B cell (primary cell): Measurements from ENCODE around the gene GPC2. TPM values are rescaled to one million over a fixed set of nuclear protein-coding genes. Genes with fewer than 3 reads are reported as not detected.

Source experiments
- ATAC-seq: fragments of 200-7000 bp; cut with Tn5 transposase; one replicate; pipeline ENCODE4 v1.10.0; 2021; ENCODE audit warnings: low read depth, mild to moderate bottlenecking, moderate number of reproducible peaks, moderate library complexity
- CTCF ChIA-PET: fragments of 350-600 bp; sonication (Branson Sonifier 250); formaldehyde crosslinking; loops from one replicate; lab custom pipeline; 2021; ENCODE audit warnings: antibody characterized with exemption, inconsistent platforms; lab: Charles Lee
- POLR2A ChIA-PET: fragments of 350-600 bp; sonication (Branson Sonifier 250); formaldehyde crosslinking; loops from one replicate; lab custom pipeline; 2021; ENCODE audit warnings: antibody characterized with exemption; lab: Charles Lee
- DNase-seq: peaks from one replicate; pipeline ENCODE4 v3.0.0; 2013
- H2AFZ ChIP-seq: 2 replicates; pipeline ENCODE4 v1.6.1; 2012; ENCODE audit warnings: mild to moderate bottlenecking, low read depth, low read length; ENCODE audit not compliant: insufficient read depth, poor library complexity, severe bottlenecking
- H3K27ac ChIP-seq, 2 donors: 1 replicate in 1 of 2; 2 replicates in 1 of 2; pipeline ENCODE4 v1.5.1; 2012 to 2013; ENCODE audit warnings: low read length in 2 of 2, mild to moderate bottlenecking in 2 of 2, moderate library complexity in 1 of 2
- H3K27me3 ChIP-seq, 4 experiments: fragments of 200-600 bp in 1 of 4; sonication (generic) in 1 of 4; replicated peaks in 1 of 4; 1 replicate in 2 of 4; 2 replicates in 2 of 4; pipeline versions ENCODE4 v1.6.1 to v1.7.0; 2013 to 2016; ENCODE audit warnings: low read length in 3 of 4, mild to moderate bottlenecking in 2 of 4, mixed read lengths in 1 of 4, moderate library complexity in 1 of 4; ENCODE audit not compliant: insufficient read depth in 4 of 4, control insufficient read depth in 3 of 4; ENCODE audit errors: control extremely low read depth in 1 of 4
- H3K36me3 ChIP-seq, 2 experiments: replicated peaks in 1 of 2; 1 replicate in 1 of 2; 2 replicates in 1 of 2; pipeline versions ENCODE4 v1.6.1 to v1.7.1; 2013; ENCODE audit warnings: low read length in 1 of 2; ENCODE audit not compliant: insufficient read depth in 2 of 2, control insufficient read depth in 1 of 2; ENCODE audit errors: control extremely low read depth in 1 of 2, extremely low read depth in 1 of 2
- H3K4me1 ChIP-seq, 2 donors: fragments of 200-600 bp in 1 of 2; sonication (generic) in 1 of 2; 1 replicate in 1 of 2; 2 replicates in 1 of 2; pipeline versions ENCODE4 v1.5.1 to v1.6.1; 2013 to 2017; ENCODE audit warnings: low read length in 2 of 2; ENCODE audit not compliant: control insufficient read depth in 2 of 2, insufficient read depth in 2 of 2
- H3K4me2 ChIP-seq: replicated peaks from 2 replicates; pipeline ENCODE3; 2012; ENCODE audit warnings: mild to moderate bottlenecking, low read depth, low read length; ENCODE audit not compliant: poor library complexity, severe bottlenecking
- H3K4me3 ChIP-seq, 5 experiments: fragments of 200-600 bp in 1 of 5; sonication (generic) in 1 of 5; 1 replicate in 3 of 5; 2 replicates in 2 of 5; pipeline versions ENCODE4 v1.5.1 to v1.7.0; 2011 to 2016; ENCODE audit warnings: low read length in 4 of 5, mild to moderate bottlenecking in 4 of 5, low read depth in 2 of 5, control low read depth in 1 of 5, moderate library complexity in 1 of 5; ENCODE audit not compliant: insufficient read depth in 1 of 5; ENCODE audit errors: control extremely low read depth in 1 of 5, extremely low read depth in 1 of 5
- H3K79me2 ChIP-seq: fragments of 200-600 bp; sonication (generic); one replicate; pipeline ENCODE4 v1.6.0; 2016; ENCODE audit warnings: low read length; ENCODE audit not compliant: control insufficient read depth, insufficient read depth
- H3K9ac ChIP-seq: fragments of 200-600 bp; sonication (generic); 2 replicates; pipeline ENCODE4 v1.6.1; 2017; ENCODE audit warnings: mild to moderate bottlenecking, low read length, moderate library complexity
- H3K9me3 ChIP-seq, 3 donors: one replicate each; pipeline versions ENCODE4 v1.6.1 to v1.7.1; 2013; ENCODE audit warnings: low read length in 2 of 3; ENCODE audit not compliant: control insufficient read depth in 2 of 3, insufficient read depth in 1 of 3; ENCODE audit errors: control extremely low read depth in 1 of 3
- H4K20me1 ChIP-seq: 2 replicates; pipeline ENCODE4 v1.6.0; 2012; ENCODE audit warnings: mild to moderate bottlenecking, low read length; ENCODE audit not compliant: insufficient read depth, control insufficient read depth, poor library complexity, severe bottlenecking
- H3K27ac Mint-ChIP-seq: one replicate; pipeline ENCODE4 v1.8.0; 2021; ENCODE audit warnings: mixed read lengths
- H3K27me3 Mint-ChIP-seq: one replicate; pipeline ENCODE4 v1.8.0; 2021; ENCODE audit warnings: mixed read lengths
- H3K4me1 Mint-ChIP-seq: one replicate; pipeline ENCODE4 v1.8.0; 2021; ENCODE audit warnings: mixed read lengths
- H3K4me3 Mint-ChIP-seq: one replicate; pipeline ENCODE4 v1.8.0; 2021; ENCODE audit warnings: mixed read lengths
- H3K9me3 Mint-ChIP-seq: one replicate; pipeline ENCODE4 v1.8.0; 2022; ENCODE audit warnings: mixed read lengths; ENCODE audit not compliant: insufficient read depth
- EZH2 ChIP-seq: IDR thresholded peaks from 2 replicates; pipeline ENCODE4 v1.6.1; 2012; ENCODE audit warnings: borderline replicate concordance, low read depth, mild to moderate bottlenecking, moderate library complexity, low read length; ENCODE audit not compliant: insufficient read depth, poor library complexity, severe bottlenecking
- WGBS: methylation state at CpG from one replicate; pipeline ENCODE4 v1.1.5; 2013; ENCODE audit warnings: missing lambda C conversion rate; ENCODE audit not compliant: insufficient coverage; 5-methylcytosine and 5-hydroxymethylcytosine counted together
- intact Hi-C: fragments of 100-400 bp; cut with micrococcal nuclease; formaldehyde crosslinking; loops from one replicate; pipeline ENCODE4 v1.10.0; 2022
- polyA plus RNA-seq: library from polyadenylated mRNA; depleted of rRNA; stranded (reverse); fragments of >200 nt; gene quantifications from 2 replicates; pipeline ENCODE4 v1.2.3, GENCODE V29; 2012
- total RNA-seq, 2 donors: library from RNA; stranded (reverse); fragments of 120-200 nt in 1 of 2; gene quantifications; 1 replicate in 1 of 2; 2 replicates in 1 of 2; pipeline versions ENCODE4 v1.2.3 to v1.2.4, GENCODE V29; 2013 to 2022
- TF ChIP-seq, protein P1 (sequence below): fragments of 200-600 bp; IDR thresholded peaks from one replicate; pipeline ENCODE4 v1.8.0; 2022; ENCODE audit warnings: antibody characterized with exemption, mild to moderate bottlenecking

GPC2 gene
- total and polyA plus RNA-seq, 2 donors (not counting 1 experiment from before 2014, with no cell fraction given), result 3.9 to 4.1 TPM

DNA sequence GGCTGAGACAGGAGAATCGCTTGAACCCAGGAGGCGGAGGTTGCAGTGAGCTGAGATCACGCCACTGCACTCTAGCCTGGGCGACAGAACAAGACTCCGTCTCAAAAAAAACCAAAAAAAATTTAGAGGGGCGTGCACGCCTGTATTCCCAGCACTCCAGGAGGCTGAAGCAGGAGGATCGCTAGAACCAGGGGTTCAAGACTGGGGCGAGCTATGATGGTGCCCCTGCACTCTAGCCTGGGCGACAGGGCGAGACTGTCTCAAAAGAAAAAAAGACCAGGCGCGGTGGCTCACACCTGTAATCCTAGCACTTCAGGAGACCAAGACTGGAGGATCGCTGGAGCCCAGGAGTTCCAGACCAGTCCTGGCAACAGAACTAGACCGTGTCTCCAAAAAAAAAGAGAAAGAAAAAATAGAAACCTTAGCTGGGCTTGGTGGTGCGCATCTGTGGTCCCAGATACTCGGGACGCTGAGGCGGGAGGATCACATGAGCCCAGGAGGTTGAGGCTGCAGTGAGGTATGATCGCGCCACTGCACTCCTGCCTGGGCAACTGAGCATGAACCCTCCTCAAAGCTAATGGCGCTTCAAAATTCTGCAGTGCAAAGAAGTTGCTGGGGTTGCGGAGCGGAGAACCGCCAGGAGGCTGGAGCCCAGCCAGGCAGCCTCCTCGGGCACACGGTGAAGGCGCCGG, 50.8 kb downstream of the GPC2 start:
- no peak for DNase-seq
- no peak for TF ChIP-seq EZH2
- TF ChIP-seq, protein P1, sequence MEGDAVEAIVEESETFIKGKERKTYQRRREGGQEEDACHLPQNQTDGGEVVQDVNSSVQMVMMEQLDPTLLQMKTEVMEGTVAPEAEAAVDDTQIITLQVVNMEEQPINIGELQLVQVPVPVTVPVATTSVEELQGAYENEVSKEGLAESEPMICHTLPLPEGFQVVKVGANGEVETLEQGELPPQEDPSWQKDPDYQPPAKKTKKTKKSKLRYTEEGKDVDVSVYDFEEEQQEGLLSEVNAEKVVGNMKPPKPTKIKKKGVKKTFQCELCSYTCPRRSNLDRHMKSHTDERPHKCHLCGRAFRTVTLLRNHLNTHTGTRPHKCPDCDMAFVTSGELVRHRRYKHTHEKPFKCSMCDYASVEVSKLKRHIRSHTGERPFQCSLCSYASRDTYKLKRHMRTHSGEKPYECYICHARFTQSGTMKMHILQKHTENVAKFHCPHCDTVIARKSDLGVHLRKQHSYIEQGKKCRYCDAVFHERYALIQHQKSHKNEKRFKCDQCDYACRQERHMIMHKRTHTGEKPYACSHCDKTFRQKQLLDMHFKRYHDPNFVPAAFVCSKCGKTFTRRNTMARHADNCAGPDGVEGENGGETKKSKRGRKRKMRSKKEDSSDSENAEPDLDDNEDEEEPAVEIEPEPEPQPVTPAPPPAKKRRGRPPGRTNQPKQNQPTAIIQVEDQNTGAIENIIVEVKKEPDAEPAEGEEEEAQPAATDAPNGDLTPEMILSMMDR, result no peak
- Mint-ChIP-seq H3K9me3 (no peaks in the 10 kb centered on the region), H3K4me1 (peaks cover 34% of the 10 kb centered on the region), H3K27me3 (no peaks in the 10 kb centered on the region), H3K27ac (peak overlapping the region; percentile 100), H3K4me3 (peak overlapping the region; percentile 100)
- H2AFZ ChIP-seq, result peak overlapping the region; percentile 99
- H3K4me1 ChIP-seq, result peaks cover 20 to 36% of the 10 kb centered on the region in 2 donors
- H4K20me1 ChIP-seq, result no peaks in the 10 kb centered on the region
- no peaks in the 10 kb centered on the region for H3K27me3 ChIP-seq
- peaks cover 23% of the 10 kb centered on the region for H3K79me2 ChIP-seq
- H3K27ac ChIP-seq, result peak overlapping the region; percentile 83 to 95
- peak overlapping the region; percentile 100 for H3K4me2 ChIP-seq
- no peaks in the 10 kb centered on the region for H3K36me3 ChIP-seq
- 19% methylated on average over 29 of the region's 29 CpGs for WGBS
- H3K4me3 ChIP-seq, result peak overlapping the region; percentile 54 to 84 (median 78)
- intact Hi-C loops, result loop anchor here (1.0 kb wide), 1 partner anchor 32 kb away; the partner anchor contains the start of gene TRAPPC14
- H3K9me3 ChIP-seq, result no peaks in the 10 kb centered on the region
- ChIA-PET POLR2A (interaction anchor here (0.7 to 2.6 kb wide), 3 partner anchors 25 to 303 kb away, joined by 3 to 37 read pairs (median 7); partner anchors contain the start of genes AP4M1 and MCM7), CTCF (interaction anchor here (0.6 to 2.9 kb wide), 5 partner anchors 16 to 281 kb away, joined by 3 to 25 read pairs (median 6); partner anchors contain the start of genes AP4M1 and MCM7)
- H3K9ac ChIP-seq, result peak overlapping the region; percentile 91
- ATAC-seq, result no peak
